ENCODE results near the gene XRCC3.
"Not testable (repeated sequence)": the region's sequence is repeated elsewhere in the genome, so short reads cannot be mapped to it uniquely, and the experiment has no call there.

Gene XRCC3

DNA sequence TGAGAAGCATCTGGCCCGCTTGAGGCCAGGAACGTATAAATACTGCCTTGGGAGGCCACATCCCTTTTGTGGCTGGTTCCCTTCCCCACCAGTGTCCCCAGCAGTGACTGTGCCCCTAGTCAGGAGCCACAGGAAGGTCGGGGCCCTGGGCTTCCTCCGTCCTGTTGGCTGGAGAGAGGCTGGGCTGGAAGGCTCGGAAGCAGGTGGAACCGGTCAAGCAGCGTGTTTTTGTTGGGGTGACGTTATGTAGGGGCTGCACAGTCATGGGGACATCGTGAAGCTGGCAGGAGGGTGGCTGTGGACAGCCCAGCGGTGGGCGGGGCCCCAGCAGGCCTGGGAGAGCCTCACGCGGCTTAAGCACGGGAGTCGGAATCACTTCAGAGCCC, 10.1 kb downstream of the XRCC3 start:
- no peak for DNase-seq

DNA sequence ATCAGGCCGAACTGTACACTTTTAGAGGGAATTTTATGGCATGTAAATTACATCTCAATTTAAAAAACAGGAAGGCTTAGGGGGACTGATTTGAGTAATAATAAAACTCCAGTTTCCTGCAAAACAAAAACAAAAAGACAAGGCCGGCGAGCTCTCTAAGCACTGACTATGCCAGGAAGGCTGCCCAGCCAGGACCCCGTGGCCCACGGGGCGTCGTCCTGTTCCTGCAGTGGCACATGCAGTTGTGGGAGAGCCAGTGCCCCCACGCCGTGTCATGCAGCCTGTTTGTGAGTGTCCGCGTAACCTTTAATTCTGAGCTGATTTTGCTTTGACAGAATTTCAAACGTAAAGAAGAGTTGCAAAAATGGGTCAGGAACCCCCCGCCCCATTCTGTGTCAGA, 10.5 kb downstream of the XRCC3 start:
- DNase-seq: no peak

DNA sequence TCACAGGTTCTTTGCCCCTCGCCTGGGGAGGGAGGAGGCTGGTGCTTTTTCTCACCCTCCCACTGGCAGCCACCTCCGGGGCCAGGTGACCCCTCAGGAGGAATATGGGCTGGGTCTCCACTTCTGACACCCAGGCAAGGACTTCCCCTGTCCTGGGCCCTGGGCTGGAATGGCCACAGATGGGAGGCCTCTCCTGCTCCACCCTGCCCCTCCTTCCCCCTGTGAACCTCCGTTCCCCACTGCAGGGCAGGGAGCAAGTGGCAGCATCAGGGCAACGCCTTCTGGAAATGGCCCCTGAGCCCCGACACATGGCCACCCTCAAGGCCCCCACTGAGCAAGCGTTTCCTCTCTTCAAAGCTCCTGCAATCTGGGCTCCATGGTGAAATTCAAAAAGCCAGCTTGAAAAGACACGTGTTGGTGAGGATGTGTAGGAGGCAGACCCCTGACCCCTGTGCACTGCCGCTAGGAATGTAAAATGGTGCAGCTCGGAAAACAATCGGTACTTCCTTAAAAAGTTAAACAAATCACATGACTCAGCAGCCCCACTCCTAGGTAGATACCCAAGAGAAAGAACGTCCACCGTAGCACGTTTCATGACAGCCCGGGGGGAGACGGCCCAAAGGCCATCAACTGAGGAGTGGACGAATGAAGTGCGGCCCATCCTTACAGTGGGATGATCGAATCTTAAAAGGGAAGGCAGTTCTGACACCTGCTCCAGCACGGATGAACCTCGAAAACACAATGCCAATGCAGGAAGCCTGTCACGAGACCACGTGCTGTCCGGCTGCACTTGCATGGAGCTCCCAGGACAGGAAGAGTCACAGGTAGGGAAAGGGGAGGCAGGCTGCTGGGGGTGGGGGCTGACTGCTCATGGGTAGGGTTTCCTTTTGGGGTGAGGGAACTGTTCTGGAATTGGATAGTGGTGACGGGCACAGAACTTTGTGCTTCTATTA, 11.5 kb downstream of the XRCC3 start:
- DNase-seq: no peak

DNA sequence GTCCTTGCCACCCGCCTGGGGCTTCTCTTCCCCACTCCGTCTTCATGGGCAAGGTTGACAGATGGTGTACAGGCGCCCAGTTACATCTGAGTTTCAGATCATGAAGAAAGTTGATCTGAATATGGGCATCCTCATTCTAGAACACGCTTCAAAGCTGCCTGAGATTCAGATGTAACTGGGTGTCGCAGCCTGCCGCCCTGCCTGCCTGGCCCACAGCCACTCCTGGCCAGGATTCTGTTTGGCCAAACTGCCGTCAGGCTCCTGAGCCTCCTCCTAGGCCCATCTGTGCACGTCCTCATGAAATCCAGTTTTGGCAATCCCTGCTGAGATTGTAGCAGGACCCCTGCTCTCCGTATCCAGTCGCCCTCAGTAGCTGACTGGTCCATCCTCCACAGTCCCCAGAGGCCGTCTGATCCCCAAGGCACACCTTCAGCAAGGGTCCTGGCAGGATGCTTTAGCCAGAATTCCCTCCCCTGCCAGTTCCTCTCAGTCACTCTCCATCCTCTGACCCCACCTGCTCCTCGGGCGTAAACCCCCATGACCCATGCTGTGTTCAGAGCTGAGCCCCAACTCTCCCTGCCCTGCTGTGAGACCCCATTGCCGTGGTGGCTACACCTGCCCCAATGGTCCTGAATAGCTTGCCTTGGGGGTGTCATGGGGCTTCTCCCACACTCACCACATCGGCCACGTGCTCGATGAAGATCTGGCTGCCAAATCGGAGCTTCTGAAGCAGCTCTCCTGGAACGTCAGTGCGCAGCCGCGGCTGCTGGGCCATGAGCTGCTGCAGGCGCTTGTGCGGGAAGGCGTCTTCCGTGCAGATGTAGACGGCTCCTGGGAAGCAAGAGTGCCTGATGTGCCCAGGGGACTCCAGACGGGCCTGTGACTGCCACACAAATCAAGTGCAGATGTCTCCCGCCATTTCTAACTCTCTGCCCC, 12.5 kb downstream of the XRCC3 start:
- no peak for DNase-seq

DNA sequence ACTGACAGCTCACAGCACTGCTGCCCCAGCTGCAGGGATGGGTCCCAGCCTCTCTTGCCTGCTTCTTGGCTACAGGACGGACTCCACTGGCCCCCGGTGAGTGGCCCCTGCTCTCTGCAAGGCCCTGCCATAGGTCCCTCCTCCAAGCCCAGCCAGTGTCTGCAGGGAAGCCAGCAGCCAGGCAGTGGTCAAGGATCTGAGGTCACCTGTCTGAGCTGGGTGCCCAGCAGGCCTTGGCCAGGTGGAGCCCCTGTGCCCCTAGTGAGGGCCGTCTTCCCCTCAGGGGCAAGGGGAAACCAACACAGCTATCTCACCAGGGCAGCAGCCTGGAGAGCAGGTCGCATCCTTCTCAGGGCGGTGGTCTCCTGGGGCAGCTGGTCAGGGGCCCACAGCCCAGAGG, 13.2 kb downstream of the XRCC3 start:
- no peak for DNase-seq

DNA sequence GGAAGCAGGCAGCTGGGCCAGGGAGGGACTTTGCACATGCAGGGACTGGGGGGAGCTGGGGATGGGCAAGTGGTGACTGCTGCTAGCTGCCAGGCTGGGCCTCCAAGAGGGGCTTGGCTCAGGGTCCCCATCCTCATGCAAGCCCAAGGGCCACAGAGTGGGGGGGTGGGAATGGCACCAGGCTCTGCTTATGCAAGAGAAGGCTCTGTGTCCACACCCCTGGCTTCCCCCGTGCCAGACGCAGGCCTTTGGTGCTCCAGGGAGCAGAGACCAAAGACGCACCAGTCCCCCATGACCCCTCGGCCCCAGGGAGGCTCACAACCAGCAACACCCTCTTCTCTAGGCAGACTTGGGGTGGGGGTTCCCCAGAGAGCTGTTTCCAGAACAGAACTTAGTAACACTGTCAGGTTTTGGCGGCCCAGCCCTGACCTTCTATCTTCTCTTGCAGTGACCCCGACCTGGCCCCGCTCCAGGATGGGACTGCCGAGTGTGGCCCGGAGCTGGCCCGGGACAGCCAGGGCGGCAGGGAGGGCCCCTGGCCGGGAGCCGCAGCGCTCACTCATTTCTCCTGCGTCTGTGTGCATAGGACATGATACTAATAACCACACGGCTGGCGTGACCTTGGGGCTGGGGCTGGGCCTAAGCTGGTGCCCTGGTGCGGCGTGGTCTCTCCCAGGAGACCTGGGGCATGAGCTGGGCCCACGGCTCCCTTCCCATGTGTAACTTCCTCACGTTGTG, 14.3 kb downstream of the XRCC3 start:
- DNase-seq: no peak

DNA sequence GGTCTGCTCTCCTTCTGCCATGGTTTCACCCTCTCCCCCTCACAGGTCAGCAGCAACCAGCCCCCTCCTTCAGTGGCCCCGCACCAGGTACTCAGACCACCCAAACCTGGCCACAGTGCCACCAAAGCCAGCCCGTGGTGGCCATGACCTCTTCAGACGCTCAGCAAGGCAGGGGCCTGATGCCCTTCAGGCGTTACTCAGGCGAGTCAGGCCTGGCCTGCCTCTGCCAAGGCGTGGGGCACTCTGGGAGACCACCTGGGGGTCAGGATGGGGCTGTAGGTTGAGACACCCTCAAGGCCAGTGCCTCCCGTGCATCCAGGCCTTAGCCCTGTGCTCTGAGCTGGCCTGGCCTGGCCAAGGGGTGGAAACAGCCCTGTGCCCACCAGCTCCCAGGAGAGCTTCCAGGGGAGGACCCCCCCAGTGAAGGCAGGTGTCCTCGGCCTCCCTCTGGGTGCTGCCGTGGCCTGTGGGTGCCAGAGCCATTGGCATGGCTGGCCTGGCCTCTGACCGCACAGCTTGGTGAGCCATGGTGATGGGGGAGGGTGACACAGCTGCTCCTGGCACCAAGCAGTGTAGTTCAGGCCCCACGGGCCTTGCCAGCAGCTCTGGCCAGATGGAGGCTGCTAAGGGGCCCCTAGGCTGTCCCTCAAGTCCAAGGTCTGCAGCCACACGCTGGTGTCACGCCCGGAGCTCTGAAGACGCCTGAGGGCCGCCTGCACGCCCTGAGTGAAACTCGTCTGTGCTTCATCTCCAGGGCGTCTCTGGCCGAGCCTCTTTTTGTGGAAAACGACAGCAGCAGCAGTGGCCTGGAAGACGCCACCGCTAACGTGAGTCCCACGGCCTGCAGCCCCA, 15.1 kb downstream of the XRCC3 start:
- no peak for DNase-seq

DNA sequence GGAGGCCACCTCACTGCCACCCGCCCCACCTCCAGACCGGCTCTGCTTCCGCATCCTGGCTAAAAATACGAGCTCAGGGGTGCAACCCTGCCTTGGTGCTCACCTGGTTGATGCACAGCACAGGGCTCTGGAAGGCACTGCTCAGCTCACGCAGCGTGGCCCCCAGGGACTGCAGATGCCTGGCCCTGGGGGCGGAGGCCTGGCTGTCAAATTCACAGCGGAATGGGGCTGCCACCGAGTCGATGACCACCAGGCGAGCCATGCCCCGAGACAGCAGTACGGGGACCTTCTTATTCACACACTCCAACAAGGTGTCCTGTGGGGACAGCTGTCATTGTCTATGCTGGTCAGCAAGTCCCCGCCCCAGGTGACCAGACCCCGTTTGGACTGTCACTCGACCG, 16.0 kb downstream of the XRCC3 start:
- DNase-seq: no peak

DNA sequence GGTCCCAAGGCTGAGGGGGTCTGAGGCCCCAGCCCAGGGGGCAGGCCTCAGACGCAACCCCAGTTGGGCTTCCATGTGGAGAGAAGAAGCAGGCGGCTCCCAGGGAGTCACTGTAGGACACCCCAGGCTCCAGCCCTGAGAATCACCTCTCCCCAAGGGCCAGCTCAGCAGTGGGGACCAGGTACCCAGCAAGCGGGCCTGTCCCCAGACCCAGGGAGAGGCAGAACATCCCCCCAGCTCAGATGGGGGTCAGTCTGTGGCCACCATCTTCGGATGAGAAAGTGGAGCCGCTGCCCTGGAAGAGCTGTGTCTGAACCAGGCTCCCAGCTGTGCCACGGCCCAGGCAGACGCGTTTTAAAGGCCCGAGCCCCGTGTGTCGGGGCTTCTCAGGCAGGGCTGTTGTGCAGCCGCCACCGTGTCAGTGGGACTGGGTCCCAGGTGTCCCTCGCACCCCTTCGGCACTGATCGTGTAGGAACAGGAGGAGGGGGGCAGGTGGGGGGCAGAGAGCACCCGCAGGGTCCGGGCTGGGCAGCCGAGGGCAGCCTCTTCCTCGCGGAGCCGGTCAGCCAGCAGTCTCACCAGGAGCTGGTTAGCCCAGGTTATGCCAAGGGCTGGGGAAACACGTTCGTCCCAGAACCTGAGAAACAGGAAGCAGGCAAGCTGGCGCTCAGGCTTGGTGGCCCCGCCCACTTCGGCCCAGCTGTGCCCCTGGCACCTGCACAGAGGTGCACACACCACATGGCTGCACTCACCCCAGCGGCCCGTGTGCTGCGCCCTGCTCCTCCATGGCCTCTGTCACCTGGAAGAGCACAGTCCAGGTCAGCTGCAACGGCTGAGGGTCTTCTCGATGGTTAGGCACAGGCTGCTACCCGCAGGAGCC, 16.6 kb downstream of the XRCC3 start:
- no peak for DNase-seq

DNA sequence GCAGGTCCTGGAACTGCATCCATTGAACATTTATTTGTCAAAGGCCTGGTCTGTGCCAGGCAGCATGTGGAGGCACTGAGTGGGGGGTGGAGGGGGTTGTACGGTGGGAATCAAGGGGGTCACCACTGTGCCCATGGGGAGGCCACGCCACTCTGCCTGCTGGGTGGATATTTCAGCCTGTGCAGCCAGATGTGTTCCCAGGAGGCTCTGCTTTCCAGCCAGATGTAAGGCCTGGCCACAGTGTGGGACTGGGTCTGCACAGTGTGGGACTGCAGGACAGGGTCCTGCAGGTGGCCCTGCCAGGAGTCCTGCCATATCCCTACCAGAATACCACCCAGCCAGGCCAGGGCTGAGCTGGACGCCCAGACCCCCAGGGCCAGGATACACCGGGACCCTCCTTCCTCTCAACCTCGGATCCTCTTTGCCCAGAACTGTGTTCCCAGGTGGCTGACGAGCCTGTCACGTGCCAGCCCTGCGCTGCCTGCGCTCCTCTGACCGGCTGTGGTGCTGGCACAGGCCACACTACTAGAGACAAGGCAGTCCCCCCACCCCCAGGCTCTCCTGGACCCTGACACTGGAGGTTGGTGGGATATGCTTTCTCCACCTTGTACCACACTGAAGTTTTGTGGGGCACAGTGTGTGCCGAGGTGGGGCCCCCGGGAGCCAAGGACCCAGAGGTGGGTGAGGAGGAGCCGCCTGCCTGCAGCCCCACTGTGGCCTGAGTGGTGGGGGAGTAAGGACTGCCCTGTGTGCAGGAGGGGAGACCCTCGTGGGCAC, 17.5 kb downstream of the XRCC3 start:
- DNase-seq: no peak

DNA sequence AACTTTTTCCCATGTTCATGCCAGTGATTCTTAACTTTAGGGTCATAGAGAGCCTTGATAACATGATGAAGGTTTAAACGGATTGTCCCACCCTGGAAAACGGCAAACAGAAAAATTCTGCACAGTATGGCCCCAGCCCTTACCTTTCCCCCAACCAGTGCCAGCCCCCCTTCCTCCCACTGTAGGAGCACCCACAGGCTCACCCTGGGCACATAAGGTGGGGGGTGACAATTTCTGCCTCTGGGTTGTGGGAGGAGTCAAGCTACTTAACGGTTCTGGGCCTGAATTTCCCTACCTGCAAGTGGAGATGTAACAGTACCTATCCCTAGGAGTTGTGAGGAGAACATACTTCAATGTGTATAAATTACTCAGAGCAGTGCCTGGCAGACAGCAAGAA, 18.0 kb downstream of the XRCC3 start:
- no peak for DNase-seq

DNA sequence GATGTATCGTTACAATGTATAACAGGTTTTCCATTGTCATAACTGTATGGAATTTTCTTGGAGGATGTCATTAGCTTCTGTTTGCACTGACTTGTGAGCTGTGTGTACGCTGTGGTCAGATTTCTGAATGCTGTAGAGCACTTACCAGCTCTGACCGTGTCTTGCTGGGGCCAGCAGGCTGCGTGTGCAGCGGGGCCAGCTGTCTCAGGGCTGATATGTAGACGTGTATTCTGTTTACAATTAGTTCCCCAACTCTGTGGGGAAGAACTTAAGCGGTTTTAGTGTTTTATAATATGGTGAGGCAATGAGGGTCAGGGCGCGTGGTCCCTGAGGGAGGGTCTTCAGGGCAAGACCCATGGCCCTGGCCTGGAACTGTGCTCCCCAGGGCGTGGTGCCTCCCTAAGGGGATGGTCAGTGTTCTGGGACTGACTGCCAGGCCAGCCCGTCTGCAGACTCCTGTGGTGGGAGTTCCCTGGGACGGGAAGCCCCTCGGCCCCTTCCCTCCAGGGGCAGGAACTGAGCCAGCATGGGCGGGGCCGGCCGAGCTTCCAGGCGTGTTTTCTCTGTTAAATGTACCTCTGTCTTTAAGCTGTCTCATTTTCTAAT, 18.7 kb downstream of the XRCC3 start:
- no peak for DNase-seq

DNA sequence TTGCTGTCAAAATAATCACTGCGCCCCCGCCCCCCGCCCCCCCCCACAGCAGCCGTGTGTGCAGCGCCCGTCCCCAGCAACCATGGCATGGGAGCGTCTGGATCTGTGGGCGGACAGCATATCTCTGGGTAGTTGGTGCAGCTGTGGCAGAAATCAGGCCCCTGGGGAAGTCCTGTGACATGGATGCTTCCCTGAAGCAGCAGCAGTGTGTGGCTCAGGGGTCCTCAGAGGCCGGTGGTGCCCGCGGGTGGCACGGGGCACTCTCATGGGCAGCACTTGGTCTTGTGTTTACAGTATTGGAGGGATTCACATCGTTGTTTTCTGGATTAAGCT, 19.2 kb downstream of the XRCC3 start:
- DNase-seq: no peak

DNA sequence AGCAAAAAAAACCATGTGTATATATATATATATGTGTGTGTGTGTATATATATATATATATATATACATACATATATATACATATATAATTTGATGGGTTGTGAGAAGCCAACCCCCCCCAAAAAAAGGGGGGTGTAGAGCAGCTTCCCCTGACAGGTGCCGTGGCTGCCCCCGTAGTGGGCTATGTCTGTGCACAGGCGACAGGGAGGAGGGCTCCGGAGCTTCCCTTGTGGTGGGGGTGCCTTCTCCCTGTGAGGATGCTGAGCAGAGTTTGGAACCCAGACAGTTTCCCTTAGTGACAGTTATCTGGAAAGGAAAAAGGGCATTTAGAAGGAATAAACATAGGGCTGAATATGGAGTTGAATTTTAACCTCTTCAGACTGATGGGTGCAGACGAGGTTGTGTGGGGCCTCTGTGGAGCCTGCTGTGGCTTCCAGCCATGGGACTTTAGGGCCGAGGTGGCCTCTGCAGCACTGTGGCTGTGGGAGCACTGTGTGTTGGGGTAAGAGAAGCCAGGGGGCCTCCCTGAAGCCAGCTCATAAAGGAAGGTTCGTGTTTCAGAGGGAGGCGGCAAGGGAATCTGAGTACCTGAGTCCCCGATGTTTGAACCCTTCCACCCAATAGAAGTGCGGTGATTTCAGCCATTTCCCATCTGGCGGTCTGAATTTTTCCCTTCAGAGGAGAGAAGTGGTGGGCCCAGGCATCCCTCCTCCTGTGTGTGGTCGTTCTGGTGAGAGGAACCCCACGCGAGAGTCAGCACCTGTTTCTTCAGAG, 19.8 kb downstream of the XRCC3 start:
- no peak for DNase-seq

DNA sequence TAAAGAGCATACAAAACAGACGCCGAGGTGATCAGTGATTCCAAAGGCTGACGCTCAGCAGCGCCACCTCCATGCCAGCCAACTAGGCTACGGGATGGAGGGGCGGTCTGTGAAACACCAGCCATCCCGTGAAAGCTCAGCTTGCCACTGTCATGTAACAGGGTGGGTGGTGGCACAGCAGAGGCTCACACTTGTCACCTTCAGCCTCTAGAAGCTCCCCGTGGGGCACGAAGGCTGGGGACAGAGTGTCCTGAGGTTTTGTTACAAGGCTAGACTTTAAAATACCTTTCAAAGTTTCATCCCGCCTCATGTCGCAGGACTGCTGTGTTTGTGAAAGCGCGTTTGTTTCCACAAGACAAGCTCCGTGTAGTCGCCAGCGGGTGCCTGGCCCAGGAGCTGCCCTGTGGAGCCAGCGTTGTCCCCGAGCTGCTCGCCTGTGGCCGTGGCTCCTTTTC, 20.7 kb downstream of the XRCC3 start:
- DNase-seq: no peak

DNA sequence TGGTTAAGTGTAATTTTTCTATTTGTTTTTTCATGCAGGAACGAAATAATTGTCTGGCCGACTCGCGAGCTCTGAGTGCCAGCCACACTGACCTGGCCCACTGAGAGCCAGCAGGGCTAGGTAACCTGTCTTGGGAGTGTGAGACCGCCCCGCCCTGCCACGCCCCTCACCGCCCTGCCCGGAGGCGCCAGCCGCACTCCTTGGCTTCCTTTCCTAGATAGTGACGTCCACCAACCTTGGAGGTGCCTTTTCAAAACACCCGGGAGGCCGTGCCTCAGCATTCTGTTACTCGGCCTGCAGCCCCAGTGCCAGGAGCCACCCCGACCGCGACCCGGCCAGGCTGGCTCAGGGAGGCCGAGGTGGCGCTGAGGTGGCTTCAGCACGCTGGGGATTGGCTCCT, 21.7 kb downstream of the XRCC3 start:
- DNase-seq: no peak

DNA sequence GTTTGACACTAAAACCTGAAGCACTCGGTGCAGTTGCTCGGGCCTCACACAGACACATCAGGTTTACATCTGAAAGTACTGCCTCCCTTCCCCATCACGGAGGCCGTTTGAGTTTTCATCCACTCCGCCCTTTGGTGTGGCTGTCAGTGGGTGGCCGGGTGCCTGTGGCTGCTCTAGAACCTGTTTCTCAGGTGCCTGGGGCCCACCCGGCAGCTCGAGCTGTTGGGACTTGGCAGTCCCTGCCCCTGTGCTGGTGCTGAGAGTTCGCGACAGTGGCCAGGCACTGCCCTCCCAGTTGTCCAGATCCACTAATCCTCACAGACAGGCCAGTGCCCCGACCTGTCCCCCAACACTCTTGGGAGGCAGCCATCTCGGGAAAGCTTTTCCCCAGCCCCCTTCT, 22.4 kb downstream of the XRCC3 start:
- no peak for DNase-seq

DNA sequence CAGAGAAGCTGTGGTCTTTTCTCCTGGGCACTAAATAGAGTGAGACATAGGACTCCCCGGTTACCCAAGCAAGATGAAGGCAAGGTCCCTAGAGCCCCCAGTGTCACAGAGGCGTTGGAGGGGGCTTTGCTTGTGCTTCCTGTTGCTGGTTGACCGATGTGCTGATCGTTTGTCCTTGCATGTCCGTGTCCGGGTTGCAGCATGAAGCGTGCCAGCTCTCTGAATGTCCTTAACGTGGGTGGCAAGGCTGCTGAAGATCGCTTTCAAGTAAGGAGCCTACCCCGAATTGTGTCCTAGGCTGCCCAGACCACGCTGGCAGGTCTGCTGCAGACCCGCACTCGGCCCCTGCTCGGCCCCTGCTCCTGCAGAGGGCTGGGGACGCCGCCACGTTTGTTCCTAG, 23.1 kb downstream of the XRCC3 start:
- no peak for DNase-seq

DNA sequence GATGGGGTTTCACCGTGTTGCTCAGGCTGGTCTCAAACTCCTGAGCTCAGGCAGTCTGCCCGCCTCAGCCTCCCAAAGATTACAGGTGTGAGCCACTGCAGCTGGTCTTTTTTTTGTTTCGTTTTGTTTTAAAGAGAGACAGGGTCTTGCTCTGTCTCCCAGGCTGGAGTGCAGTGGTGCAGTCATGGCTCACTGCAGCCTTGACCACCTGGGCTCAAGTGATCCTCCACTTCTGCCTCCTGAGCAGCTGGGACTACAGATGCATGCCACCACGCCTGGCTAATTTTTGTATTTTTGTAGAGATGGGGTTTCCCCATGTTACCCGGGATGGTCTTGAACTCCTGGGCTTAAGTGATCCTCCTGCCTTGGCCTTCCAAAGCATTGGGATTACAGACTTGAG, 23.6 kb downstream of the XRCC3 start:
- not testable (repeated sequence) for DNase-seq

All from NCI-H524 (cell line).